ENCODE data around the gene METTL6. TPM values are rescaled to one million over a fixed set of nuclear protein-coding genes. Genes with fewer than 3 reads are reported as not detected.
"Not testable (repeated sequence)": the region's sequence is repeated elsewhere in the genome, so short reads cannot be mapped to it uniquely, and the experiment has no call there.

Gene METTL6
- total and polyA plus RNA-seq, 2 of the 4 experiments (the other 2 are of a cell fraction) = 15.4 to 21.5 TPM

- H3K4me1 ChIP-seq (ENCODE audit: control insufficient read depth, insufficient read depth, low read length); H3K23ac ChIP-seq (ENCODE audit: low read depth, low read length); H3K79me1 ChIP-seq (ENCODE audit: low read depth in 1 of 2, low read length in 2 of 2); H2BK5ac ChIP-seq (ENCODE audit: low read depth, low read length, poor library complexity, severe bottlenecking); H2BK15ac ChIP-seq (ENCODE audit: low read depth, low read length); CTCF ChIA-PET; H3K14ac ChIP-seq (replicated peaks; ENCODE audit: low read depth, low read length); H4K20me1 ChIP-seq (ENCODE audit: insufficient read depth, low read length); H3K27ac ChIP-seq (ENCODE audit: insufficient read depth, low read length); H4K5ac ChIP-seq (ENCODE audit: low read depth, low read length); DNase-seq; H2BK20ac ChIP-seq (ENCODE audit: low read depth, low read length); intact Hi-C loops (cut with micrococcal nuclease); BruUV-seq (replicated peaks); H3K4ac ChIP-seq (ENCODE audit: low read depth, low read length); H3K9ac ChIP-seq (ENCODE audit: low read depth, low read length); H3K18ac ChIP-seq (ENCODE audit: low read depth, low read length); H2BK120ac ChIP-seq (ENCODE audit: low read depth, low read length); H3K4me2 ChIP-seq (ENCODE audit: low read depth, low read length); H3K36me3 ChIP-seq (ENCODE audit: control insufficient read depth, insufficient read depth, low read length); ATAC-seq (ENCODE audit: low read depth); H3K56ac ChIP-seq (ENCODE audit: extremely low read depth, insufficient read depth, low read length); H3K9me1 ChIP-seq (ENCODE audit: insufficient read depth, low read length); dilution Hi-C loops (cut with HindIII; ENCODE audit: low sequenced_read_pairs, unreplicated experiment); H3K4me3 ChIP-seq (ENCODE audit: insufficient read depth, low read depth, low read length); H2AK9ac ChIP-seq (replicated peaks; ENCODE audit: low read depth, low read length, poor library complexity); H3K27me3 ChIP-seq (ENCODE audit: control insufficient read depth, insufficient read depth, low read length); H2AK5ac ChIP-seq (ENCODE audit: low read depth, low read length); H4K8ac ChIP-seq (ENCODE audit: low read depth in 2 of 2, low read length in 2 of 2); H2AFZ ChIP-seq (replicated peaks; ENCODE audit: low read length, poor library complexity); H4K91ac ChIP-seq (ENCODE audit: insufficient read depth, low read depth, low read length); POLR2A ChIA-PET (ENCODE audit: unreplicated experiment); H3K9me3 ChIP-seq (ENCODE audit: control insufficient read depth, insufficient read depth, low read length): not testable (repeated sequence)
- in situ Hi-C loops (cut with MboI; ENCODE audit: low sequenced_read_pairs) = loop anchor here (25.0 kb wide), 1 partner anchor 274 kb away; no protein-coding TSS in a partner anchor
- no CpG with 5 or more reads among the region's 5 CpGs for WGBS, 2 experiments (ENCODE audit: extremely low coverage in 2 of 2, insufficient read length in 1 of 2)
These were observed 40.7 kb downstream of the METTL6 start for GRCh38 chr3:15386654-15386955.
